ENCODE measurements around the gene ENG.

- TF ChIP-seq CTCF (IDR thresholded peaks at IDR 0.05; ENCODE audit: low read depth, low read length): no peak
- TF ChIP-seq EZH2phosphoT487 (IDR thresholded peaks at IDR 0.05; ENCODE audit: low read depth): no peak
Measured at GRCh38 chr9:127802576-127803443, 51.6 kb downstream of the ENG start, which contains the start of gene FPGS.
